Ecto neural progenitor cell (in vitro differentiated cells): Measurements from ENCODE around the gene IPO9.

Source experiments
- DNase-seq: peaks from one replicate; pipeline ENCODE4 v3.0.0-alpha.2; 2018; ENCODE audit warnings: low spot score

IPO9 gene

DNA sequence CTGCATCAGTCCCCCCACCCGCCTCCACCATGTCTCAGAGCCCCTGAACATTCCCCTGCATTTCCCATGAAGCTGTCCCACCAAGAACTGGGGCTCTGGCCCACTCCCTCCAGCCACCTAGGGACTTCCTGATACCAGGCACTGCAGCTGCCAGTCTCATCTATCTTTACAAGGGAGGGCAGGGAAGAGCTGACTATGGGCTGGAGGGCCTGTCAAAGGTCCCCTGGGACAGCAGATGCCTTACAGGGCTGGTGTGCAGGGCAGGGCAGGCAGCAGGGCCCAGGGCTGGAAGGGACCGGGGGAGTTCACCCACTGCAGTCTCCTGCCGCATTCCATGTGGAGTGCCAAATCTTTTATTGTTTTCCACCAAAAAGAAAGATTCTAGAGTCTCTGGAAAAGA lies 77.4 kb downstream of the IPO9 start:
- DNase-seq, result no peak

- DNase-seq, result no peak
Observed at GRCh38 chr1:201907621-201908020, 78.7 kb downstream of the IPO9 start.

- DNase-seq, result no peak
Observed at GRCh38 chr1:201911826-201912571, 83.0 kb downstream of the IPO9 start.

- no peak for DNase-seq
Observed at GRCh38 chr1:201912832-201913231, 83.9 kb downstream of the IPO9 start.

DNA sequence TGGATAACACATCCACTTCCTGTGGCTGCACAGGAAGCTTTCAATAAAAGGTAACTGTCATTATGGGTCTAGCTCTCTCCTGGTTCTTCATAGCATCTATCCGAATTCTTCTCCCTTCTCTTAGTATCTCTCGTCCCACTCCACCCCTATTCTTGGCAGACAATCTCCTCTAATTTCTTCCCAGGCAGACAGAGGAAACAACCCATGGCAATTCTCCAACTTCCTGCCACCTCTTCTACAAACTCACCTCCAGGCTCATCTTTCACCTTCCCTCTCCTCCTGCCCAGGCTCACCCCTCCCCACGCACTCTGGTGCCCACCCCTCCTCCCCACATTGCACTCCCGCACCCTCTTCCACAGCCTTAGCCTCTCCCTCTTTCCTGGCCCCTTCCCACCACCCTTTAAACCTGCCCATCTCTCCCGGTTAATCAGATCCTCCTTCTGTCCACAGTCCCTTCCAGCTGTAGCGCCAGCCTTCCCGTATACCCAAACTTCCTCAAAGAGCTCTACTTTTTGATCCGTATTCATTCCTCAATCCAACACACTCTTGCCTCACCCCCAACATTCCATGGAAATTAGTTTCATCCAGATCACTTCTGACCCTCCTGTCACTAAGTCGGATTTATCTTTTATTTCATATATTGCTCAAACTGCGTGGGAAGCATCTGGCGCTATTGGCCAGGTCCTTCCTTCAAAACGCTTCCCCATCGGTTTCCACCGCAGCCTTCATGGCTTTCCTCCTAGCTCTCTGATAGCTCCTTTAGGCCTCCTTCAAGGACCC lies 85.7 kb downstream of the IPO9 start:
- DNase-seq, result no peak

DNA sequence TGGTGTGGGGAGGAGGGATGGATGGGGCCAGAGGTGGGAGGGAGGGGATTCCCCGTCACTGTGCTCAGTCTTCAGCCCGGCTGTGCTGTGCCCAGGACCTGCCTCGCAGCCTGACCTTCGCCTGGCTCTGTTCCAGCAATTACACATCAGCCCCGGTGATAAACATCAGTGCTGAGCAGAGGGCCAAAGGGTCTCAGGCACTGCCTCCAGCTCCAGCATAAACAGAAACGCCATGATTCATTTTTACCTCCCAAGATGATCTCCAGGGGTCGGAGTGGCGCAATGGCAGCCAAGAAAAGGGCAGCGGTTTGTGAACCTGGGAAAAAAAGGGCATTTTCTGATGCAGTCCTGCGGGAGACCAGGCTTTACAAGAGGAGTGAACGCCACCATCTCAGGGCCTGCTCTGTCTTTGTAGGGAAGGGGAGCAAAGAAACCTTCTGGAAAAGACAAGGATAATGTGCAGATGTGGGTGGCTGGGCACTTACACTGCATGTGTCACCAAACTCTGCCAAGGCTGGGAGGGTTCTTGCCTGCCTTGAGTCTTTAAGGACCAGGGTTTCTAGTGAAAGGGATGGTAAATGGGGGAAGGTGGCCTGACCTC lies 87.8 kb downstream of the IPO9 start:
- DNase-seq, result no peak

GRCh38 chr1:201917362-201918033 lies 88.5 kb downstream of the IPO9 start:
- no peak for DNase-seq

DNA sequence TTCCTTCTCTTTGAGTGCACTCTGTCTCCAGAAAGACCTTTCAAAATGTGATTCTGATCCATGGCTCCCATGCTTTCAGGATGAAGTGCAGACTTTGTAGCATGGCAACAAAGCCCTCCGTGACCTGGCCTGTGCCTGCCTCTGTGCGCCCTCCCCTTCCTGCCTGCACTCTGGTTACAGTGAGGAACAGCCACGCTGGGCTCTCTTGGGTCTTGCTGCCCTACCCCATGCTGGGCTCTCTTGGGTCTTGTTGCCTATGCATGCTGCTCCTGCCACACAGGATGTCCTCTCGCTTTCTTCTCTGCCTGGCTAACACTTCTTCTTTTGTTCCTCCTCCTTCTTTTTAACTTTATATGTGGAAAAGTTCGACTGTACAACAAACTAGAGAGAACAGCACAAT lies 89.4 kb downstream of the IPO9 start:
- no peak for DNase-seq

DNA sequence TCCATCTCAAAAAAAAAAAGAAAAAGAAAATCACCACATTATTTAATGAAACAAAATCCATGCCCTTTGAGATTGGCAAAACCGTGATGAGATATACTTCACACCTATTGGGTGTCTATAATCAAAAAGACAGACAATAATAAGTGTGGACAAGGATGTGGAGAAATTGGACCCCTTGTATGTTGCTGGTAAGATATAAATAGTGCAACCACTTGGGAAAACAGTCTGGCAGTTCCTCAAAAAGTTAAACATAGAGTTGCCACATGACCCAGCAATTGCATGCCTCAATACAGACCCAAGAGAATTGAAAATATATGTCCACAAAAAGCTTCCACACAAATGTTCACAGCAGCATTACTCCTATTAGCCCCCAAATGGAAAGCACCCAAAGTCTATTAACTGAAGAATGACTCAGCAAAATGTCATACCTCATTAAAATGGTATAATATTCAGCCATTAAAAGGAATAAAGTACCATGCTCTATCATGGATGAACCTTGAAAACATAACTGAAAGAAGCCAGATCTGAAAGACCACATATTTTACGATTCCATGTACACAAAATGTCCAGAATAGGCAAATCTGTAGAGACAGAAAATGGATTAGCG lies 93.1 kb downstream of the IPO9 start:
- no peak for DNase-seq

DNA sequence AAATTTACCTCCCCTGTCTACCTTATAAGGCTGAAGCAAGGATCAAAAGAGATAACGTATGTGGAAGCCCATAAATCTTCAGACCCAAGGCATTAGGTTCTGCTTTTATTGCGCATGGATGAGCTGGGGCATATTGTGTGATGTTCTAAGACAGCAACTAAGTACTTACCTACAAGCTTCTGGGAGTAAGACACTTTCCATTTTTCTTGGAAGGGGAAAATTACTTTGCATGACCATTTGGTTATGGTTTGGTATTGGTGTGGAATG lies 96.3 kb downstream of the IPO9 start:
- DNase-seq, result no peak

DNA sequence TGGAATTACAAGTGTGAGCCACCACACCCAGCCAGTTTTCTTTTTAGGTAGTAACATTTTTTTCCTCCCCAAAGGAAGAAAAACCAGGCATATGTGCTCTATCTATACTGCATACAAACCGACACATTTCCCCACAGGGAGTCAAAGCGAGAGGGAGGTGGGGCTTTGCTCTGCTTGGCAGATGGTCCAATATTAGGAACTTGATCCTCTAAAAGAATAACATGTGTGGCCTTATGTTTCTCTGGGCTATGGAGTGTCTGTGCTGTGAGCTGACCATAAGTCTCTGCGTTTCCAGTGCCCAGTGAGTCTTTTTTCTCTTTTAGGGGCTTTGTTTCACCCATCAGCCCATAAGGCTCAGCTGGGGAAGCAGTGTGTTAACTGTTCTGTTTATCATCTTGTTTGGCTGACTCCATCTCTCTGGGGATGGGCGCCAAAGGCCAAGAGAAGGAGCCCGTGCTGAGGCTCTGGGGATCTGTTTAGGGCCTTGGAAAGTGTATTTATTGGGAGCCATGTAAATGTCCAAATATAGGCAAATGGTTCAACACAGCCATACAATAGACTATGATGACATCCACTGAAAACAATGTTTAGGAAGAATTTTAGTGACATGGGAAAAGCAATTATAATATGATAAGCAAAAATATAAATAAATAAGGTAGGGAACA lies 97.2 kb downstream of the IPO9 start:
- DNase-seq, result no peak

DNA sequence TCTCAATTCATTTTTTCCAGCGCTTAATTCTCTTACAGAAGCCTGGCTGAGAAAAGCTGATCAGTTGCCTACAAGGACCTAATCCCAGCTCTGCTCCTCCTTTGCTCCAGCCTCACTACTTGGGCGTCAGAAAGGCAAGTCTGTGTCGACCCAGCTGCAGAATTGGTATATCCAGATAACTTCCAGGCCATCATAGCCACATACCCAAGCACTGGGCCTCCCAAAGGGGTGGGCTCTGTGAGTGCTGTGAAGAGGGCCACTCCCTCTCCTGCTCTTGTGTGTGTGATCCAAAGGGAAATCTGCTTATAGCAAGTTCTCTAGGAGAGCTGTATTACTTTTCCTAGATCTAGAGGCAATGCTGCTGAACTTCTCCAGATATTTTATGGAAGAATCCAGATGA lies 99.3 kb downstream of the IPO9 start:
- no peak for DNase-seq

DNA sequence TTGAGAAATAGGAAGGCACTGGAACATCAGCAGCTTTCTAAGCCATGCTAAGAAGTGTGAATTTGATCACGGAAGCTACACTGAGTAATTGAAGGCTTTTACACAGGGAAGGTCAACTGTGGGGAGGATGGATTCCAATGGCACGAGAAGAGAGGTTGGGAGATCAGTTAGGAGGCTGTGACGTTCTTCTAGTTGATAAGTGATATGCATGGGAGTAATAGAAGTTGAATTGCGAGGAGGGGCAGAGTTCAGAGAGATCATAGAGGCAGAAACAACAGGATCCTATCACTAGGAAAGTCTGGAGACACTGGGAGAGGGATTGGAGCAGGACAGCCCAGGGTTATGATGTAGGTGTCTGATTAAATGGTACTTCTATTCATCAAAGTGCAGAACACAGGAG lies 101.2 kb downstream of the IPO9 start:
- no peak for DNase-seq

DNA sequence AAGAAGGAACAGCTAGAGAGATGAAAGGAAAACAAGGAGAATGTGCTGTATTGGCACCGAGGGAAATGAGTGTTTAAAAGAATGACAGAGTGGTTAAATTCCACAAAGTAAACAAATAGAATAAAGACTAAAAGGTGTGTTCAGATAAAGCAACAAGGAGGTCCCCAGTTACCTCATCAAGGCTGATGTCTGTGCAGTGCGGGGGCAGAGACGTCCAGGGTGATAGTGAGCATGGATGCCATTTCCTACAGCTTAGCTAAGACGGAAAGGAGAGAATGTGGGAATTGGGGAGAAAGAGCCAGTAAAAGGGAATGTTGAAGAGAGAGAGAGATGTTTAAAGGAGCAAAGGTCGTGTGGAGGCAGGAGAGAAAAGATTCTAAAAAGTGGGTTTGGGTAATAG lies 101.8 kb downstream of the IPO9 start:
- DNase-seq, result no peak
